ENCODE data around the gene KCTD5. TPM values are rescaled to one million over a fixed set of nuclear protein-coding genes. Genes with fewer than 3 reads are reported as not detected.
A peak's percentile ranks its signal among the peaks of the same experiment; 100 is the strongest.

KCTD5 gene
- total RNA-seq, 1 donor, result 19.4 TPM

DNA sequence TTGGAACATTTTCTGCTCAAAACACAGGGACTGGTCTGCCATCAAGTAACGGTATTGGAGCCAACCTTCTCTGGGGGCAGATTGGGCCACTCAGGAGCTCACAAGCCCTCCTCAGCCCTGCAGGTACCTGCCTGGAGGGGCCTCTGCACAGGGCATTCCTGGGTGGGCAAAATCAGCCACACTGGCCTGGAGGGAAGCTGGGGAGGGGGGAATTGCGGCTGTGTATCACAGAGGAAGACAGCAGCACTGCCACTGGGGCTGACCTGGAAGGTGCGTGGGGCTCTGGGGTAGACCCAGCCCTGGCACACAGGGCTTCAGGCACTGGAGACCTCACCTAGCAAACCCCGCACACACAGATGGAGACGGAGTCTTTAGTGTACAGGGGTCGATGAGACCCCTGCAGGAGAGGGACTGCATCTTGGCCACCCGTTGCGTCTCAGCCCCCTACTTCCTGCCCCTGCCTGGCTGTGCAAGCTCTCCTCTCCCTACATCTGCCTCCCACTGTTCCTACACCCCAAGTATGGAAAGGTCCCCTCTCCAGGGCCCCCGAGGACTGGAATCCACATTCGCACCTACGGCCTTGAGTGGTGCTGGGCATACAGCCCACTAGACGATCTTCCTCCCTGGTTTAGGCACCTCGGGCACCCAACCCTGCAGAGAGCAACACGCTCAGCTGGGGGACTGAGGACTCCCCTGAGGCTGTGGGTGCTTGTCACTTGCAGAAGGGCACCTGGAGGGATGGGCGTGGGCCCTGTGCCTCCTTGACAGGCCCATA is 63.0 kb downstream of the KCTD5 start:
- DNase-seq (ENCODE audit: low read depth in 2 of 3, low spot score in 2 of 3), result no peak

DNA sequence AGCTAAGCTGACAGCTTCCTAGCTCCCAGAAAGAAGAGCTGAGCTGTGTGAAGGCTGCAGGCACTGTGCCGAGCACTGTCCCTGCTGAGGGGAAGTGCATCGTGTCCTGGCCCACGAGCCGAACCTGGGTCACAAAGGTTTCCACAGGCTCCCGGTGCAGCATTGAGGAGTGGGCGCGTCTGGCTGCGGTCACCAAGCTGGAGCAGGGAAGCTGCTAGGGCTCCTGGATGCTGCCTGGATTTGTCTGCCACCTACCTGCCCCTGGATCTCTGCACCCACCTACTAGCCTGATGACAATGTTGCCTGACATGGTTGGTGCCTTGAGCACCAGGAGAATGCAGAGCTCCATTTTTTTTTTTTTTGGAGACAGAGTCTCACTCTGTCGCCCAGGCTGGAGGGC is 63.6 kb downstream of the KCTD5 start:
- DNase-seq (ENCODE audit: low read depth in 2 of 3, low spot score in 2 of 3), result no peak

DNA sequence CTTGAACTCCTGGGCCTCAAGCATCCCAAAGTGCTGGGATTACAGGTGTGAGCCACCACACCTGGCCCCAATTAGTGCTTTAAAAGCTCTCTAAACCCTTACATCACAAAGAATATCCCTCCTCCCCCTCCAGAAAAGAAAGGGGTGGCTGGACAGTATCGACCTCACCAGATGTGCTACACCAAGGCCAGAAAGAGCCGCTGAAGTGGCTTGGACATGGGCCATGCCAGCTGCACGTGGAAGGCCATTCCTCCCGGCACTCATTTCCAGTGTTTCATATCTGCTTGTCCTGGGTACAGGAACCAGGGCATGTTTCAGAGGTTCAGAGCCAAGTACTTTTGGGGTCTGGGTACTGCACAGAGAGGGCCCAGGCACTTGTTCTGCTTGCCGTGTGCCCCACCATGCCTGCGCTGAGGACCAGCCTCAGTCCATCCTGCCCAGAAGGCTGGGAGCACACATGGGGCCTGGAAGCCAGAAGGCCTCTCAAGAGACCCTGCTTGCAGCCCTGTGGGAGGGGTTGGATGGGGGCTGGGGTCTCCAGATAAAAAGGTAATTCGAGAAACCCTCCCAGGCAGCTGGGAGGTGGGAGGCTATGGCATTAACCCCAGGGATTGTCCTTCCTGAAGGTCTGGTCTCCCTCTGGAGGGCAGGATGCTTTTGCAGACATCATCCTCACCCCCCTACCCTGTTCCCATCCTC is 66.6 kb downstream of the KCTD5 start:
- no peak for DNase-seq (ENCODE audit: low read depth in 2 of 3, low spot score in 2 of 3)

DNA sequence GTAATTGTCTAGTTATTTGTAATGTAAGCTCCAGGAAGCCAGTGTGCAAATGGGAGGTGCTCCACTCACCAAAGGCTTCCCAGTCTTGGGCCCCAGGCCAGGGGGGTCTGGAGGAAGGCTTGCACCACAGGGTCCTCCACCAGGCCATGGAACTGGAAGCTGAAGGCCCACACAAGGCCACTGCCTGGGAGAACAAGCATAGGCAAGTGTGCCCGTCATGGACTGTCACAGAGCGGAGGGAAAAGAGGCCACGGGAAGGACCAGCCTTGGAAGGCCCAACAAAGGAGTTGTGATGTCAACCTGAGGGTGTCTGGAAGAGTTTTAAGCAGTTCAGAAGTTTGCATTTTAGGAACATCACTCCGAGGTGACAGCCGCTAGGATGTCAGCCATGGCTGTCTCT is 67.2 kb downstream of the KCTD5 start:
- no peak for DNase-seq (ENCODE audit: low read depth in 2 of 3, low spot score in 2 of 3)

DNA sequence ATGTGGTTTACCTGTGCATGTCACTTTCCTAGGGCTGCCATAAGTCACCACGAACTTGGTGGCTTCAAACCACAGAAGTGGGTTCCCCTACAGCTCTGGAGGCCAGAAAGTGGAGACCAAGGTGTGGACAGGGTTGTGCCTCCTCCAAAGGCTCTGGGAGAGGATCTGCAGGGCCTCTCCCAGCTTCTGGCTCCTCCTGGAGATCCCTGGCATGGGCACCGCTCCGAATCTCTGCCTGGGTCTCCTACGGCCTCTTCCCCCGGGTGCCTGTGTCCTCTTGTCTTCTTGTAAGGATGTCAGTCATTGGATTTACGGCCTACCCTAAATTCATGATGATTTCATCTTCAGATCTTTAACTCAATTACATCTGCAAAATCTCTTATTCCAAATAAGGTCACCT is 67.6 kb downstream of the KCTD5 start:
- DNase-seq (ENCODE audit: low read depth in 2 of 3, low spot score in 2 of 3), result no peak

DNA sequence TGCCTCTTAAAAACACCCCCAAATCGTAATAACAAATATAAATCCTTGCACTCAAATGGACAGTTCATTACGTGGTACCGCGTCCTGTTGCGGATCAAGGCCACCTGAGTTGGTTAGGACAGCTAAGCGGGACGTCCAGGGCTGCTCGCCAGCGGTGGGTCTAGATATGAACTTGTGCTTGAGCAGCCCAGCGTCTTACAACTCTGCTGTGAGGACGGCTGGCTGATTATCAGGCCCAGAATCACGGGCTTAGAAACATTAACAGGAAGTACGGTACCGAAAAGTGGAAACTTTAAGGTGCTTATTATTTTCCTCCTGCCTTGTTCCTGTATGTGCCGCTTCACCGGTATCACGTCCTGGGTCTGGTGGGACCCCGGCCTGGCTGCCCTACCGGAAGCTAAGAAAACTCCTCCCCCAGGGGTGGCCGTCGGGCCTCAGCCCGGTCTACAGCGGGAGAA is 69.3 kb downstream of the KCTD5 start:
- DNase-seq (ENCODE audit: low read depth in 2 of 3, low spot score in 2 of 3), result no peak

DNA sequence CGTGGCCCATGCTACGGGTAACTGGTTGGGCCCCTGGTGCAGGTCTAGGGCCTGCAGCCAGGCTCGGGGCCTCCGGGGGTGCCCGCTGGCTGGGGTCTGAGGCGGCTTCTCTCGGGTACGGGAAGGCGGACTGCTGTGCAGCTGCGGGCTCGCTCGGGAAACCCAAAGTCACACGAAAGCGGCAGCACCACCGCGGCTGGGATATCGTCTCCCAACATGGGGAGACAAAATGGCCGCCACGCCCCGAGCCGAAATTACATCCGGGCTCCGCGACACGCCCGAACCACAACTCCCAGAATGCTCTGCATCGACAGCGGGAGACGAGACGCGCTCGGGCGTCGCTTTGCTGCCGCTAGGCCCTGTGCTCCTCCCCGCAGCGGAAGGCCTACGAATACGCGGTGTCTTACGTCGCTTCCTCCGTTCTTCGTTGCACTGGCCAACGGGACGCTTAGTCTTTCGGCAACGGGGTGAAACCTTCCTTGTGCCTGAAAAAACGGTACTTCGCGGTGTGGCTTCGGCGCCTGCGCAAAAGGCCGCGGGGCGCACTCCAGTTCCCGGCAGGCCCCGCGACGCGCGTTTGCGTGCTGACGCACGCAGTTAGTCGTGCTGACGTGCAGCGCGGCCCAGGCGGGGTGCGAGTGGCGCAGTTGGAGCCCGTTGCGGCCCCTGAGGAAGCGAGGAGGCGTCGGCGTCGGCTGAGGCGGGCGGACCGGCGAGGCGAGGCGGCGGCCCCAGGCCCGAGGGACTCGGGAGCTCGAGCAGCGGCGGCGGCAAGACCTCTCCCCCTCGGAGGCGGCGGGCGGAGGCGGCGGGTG is 69.9 kb downstream of the KCTD5 start, which contains the start of gene SRRM2:
Gene SRRM2, plus strand, starts transcription at position 604 of the 815 bp plus-strand sequence. CDS start 3,727 bp downstream, outside the sequence.
- peak; percentile 97 to 99 (median 97) for DNase-seq (ENCODE audit: low read depth in 2 of 3, low spot score in 2 of 3)

DNA sequence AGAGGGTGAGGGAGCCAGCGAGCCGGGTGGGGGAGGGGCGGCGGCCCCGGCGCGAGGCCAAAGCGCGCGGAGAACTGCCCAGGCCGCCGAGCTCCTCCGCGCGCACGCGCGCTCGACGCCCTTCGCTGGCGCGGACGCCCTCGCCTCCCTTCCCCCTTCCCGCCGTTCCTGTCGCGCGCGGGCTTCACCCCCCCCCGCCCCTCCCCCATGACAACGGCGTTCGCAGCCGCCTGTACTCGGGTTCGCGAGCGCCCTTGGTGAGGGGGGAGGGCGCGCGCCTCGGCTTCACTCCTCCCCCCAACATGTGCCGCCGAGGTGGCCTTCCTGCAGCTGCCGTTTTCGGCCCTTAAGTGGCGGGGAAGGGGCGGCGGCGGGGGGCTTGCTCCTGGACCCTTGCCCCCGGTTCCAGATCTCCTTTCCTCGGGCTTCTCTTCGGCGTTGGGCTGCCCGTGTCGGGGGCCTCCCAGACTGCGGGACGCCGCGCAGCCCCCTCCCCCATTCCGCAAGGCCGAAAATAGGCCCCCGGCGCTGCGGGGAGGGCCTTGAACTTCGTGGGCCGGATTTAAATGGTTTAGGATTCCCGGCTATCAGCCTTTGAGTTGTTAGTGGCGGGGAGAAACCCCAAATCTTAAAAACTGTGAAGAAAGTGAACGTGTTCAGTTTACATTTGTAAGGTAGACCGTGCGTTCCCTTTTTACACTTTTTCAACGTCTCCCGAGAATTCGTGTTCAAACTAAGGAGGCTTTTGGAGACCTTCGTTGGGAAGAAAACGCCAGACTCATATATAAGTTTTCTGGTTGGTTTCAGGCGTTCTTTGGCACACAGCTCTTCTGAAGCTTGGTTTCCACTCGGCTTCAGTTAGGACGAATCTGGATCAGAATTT is 70.8 kb downstream of the KCTD5 start:
- DNase-seq (ENCODE audit: low read depth in 2 of 3, low spot score in 2 of 3), result peak in 2 of 3 donors; percentile 69 to 76

DNA sequence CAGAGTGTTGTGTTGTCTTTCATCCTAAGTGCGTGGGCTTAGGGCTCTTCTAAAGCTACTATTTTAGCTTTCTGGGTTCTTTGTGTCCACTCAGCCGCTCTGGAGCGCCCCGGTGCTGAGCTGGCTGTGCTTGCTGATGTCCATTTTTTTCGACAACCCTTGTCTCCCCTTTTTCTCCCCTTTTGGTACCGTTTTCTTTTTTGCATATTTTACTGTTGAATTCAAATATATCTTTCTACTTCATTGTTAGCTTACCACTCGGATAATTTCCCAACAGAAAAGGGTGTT is 71.4 kb downstream of the KCTD5 start:
- DNase-seq (ENCODE audit: low read depth in 2 of 3, low spot score in 2 of 3), result no peak

DNA sequence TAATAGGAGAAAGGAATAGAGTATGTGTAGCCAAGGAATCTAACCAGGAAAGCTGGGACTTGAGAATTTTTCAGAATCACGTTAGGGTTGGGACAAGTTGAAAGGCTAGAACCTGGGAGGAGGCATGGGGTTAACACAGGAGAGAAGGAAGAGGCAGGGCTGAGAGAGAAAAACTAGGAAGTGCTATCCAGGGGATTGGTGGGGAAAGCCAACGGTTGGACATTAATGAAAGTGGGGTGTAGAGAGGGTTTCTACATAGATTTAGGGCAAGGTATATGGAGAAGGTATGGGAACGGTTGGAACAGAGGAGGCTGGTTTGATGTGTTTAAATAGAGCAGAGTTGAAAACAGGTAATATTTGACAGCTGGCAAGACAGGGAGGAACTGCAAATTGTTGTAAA is 72.8 kb downstream of the KCTD5 start:
- no peak for DNase-seq (ENCODE audit: low read depth in 2 of 3, low spot score in 2 of 3)

DNA sequence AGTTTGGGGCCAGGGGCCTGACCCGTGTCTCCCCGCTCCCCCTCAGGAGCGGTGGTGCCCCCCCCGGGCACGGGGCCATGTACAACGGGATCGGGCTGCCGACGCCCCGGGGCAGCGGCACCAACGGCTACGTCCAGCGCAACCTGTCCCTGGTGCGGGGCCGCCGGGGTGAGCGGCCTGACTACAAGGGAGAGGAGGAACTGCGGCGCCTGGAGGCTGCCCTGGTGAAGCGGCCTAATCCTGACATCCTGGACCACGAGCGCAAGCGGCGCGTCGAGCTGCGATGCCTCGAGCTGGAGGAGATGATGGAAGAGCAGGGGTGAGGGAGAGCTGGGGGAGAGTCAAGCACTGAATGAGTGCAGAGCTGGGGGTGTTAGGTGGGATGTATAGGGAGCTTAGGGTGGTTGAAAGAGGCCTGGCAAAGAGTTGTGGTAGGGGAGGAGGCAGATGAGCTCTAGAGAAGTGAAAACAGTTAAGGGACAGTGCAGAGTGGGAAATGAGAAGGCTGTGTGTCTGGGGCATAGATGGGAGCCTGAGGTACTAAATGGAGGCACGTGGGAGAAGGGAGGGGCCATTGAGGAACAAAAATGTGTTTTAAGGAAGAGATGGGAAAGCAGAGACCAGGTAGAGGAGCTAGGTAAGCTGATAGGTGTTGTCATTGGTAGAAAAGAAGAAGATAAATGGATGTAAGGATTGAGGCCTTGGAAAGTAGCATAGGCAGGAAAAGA is 74.1 kb downstream of the KCTD5 start:
- no peak for DNase-seq (ENCODE audit: low read depth in 2 of 3, low spot score in 2 of 3)

DNA sequence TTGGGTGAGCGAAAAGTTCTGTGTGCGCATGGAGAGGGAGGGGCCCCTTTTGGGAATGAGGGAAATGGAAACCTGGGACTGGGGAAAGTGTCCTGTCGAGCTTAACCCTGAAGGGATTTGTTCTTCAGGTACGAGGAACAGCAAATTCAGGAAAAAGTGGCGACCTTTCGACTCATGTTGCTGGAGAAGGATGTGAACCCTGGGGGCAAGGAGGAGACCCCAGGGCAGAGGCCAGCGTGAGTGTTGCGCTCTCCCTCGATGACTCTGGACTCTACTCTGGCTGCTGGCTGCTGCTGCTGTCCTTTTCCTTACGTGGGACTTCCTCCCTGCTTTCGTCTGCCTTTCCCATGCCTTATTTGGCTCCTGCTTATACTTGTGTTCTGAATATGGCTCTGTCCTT is 75.0 kb downstream of the KCTD5 start:
- DNase-seq (ENCODE audit: low read depth in 2 of 3, low spot score in 2 of 3), result no peak

Other genes with a start within 250 kb of the KCTD5 start
- gene TEDC2, start 222.4 kb upstream of the KCTD5 start, total RNA-seq, result 6.2 TPM
- gene NTN3, start 211.2 kb upstream of the KCTD5 start, total RNA-seq, result under 0.01 TPM
- gene TBC1D24, start 207.4 kb upstream of the KCTD5 start, total RNA-seq, result 21.5 TPM
- gene ATP6V0C, start 168.6 kb upstream of the KCTD5 start, total RNA-seq, result 80.8 TPM
- gene AMDHD2, start 162.2 kb upstream of the KCTD5 start, total RNA-seq, result 41.5 TPM
- 0.27 TPM for gene CEMP1, start 151.1 kb upstream of the KCTD5 start, total RNA-seq
- 21.5 TPM for gene PDPK1, start 144.5 kb upstream of the KCTD5 start, total RNA-seq
- 3.2 TPM for gene PRSS27, start 37.7 kb downstream of the KCTD5 start, total RNA-seq
- gene SRRM2, start 70.1 kb downstream of the KCTD5 start, total RNA-seq, result 130 TPM
- 263 TPM for gene ELOB, start 94.8 kb downstream of the KCTD5 start, total RNA-seq
- not detected for gene PRSS33, start 105.0 kb downstream of the KCTD5 start, total RNA-seq
- gene PRSS41, start 115.9 kb downstream of the KCTD5 start, total RNA-seq, result 0.27 TPM
- gene PRSS21, start 134.7 kb downstream of the KCTD5 start, total RNA-seq, result 27.2 TPM
- gene ZG16B, start 147.8 kb downstream of the KCTD5 start, total RNA-seq, result 4.3 TPM
- gene PRSS22, start 175.6 kb downstream of the KCTD5 start, total RNA-seq, result not detected
- gene FLYWCH2, start 200.7 kb downstream of the KCTD5 start, total RNA-seq, result 54.1 TPM
- gene FLYWCH1, start 229.4 kb downstream of the KCTD5 start, total RNA-seq, result 28.3 TPM

Data from hematopoietic multipotent progenitor cell (in vitro differentiated cells).